GM10248 (cell line): Measurements from ENCODE around the gene FKBP1A.

Experiments used
- CTCF ChIA-PET: fragments of 300-600 bp; sonication (Branson Sonifier 250); formaldehyde crosslinking; extraction: SDS; loops from one replicate; lab custom pipeline; 2021; ENCODE audit warnings: antibody characterized with exemption; lab: Yijun Ruan, JAX
- POLR2A ChIA-PET: fragments of 350-650 bp; sonication (Branson Sonifier 250); formaldehyde crosslinking; extraction: SDS; loops from one replicate; lab custom pipeline; 2020; ENCODE audit warnings: antibody characterized with exemption; lab: Yijun Ruan, JAX
- DNase-seq: peaks from one replicate; pipeline ENCODE4 v3.0.0; 2012; ENCODE audit errors: extremely low spot score
- CTCF ChIP-seq: IDR thresholded peaks from 2 replicates; pipeline ENCODE4 v1.5.1; 2012; ENCODE audit warnings: mild to moderate bottlenecking, low read depth; ENCODE audit errors: extremely low read depth, missing control alignments, control extremely low read depth

The FKBP1A gene

DNA sequence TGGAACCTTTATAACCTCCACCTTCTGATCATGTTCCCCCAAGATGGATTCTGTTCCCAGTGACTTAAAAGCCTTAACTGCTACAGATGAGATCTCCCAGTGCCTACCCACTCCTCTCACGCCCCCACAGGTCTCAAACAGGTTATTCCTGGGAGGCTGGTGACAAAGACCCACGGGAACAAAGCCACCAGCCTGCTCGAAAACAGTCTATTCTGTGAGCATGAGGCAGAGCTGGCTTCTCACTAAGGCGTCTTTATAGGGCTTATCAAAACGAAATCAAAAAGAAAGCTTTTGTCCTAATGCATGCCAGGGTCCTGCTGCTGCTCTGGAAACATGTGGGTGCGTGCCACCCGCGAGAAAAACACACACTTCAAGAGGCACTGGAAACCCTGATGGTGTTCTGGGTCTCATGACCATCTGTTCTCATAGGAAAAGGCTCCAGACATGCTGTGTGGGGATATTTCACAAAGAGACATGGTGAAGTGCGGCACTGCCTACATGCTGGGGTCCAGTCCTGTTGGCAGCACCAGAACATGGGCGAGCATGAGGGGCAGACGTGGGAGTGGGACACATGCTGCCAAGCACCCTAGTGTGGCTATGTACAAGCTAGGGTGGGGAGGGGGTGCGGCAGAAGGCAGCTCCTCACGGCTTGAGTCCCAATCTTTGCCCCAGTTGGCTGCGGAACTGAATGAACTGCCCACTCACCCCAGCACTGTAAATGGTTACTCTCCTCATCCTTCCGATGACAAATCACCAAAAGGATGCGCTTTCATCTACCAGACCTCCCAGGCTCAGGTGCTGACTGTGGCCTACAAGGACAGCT is 2.1 kb downstream of the FKBP1A start:
- ChIA-PET CTCF (interaction anchor here (1.0 to 2.7 kb wide), 4 partner anchors 10 to 386 kb away, joined by 3 to 25 read pairs (median 4); no protein-coding TSS in a partner anchor), POLR2A (interaction anchor here (0.6 to 3.0 kb wide), 3 partner anchors 11 to 258 kb away, joined by 3 to 15 read pairs (median 4); no protein-coding TSS in a partner anchor)
- no peak for TF ChIP-seq CTCF

GRCh38 chr20:1389703-1390580 is 2.9 kb downstream of the FKBP1A start:
- POLR2A ChIA-PET = interaction anchor here (3.0 kb wide), 1 partner anchor 13 kb away, joined by 15 read pairs; no protein-coding TSS in a partner anchor
- TF ChIP-seq CTCF = no peak
- no peak for DNase-seq
- CTCF ChIA-PET = interaction anchor here (1.0 to 2.7 kb wide), 3 partner anchors 9 to 75 kb away, joined by 3 to 25 read pairs (median 3); no protein-coding TSS in a partner anchor

More for the DNA sequence above, 2.1 kb downstream of the FKBP1A start:
- no peak for DNase-seq

DNA sequence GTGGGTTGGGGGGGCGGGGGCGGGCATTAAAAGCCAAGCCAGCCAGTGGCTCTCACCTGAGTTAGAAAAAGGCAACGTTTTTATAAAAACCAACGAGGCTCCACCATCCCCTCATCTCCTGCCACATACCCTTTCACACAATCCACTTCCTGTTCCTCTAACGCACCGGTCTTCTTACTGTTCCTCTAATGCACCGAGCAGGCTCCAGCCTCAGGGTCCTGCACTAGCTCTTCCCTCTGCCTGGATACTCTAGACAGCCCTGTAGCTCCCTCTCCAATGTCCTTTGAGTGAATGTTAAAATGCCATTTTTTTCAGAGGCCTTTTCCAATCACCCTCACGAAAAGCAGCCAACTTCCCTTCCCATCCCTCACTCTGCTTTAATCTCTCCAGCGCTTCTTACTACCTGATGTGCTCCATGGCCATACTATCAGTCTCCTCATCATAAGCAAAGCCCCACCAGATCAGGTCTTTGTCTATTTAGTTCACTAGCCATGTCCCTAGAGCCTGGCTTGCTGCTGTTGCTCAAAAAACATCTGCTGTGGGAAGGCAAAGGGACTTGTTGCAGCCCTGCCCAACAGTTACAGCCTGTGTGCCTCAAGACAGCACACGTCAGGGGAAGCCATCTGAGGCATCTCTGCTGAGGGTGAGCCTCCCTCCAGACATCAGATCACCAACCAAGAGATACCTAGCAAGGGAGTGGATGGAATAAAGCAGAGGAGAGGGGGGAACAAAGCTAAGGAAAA is 3.9 kb downstream of the FKBP1A start:
- no peak for TF ChIP-seq CTCF
- POLR2A ChIA-PET = no interaction called here
- CTCF ChIA-PET = interaction anchor here (0.7 to 1.1 kb wide), 4 partner anchors 9 to 48 kb away, joined by 3 to 4 read pairs (median 4); no protein-coding TSS in a partner anchor
- DNase-seq = no peak

GRCh38 chr20:1388253-1388652 is 4.6 kb downstream of the FKBP1A start:
- ChIA-PET POLR2A (no interaction called here), CTCF (interaction anchor here (0.7 to 1.1 kb wide), 4 partner anchors 8 to 51 kb away, joined by 3 to 4 read pairs (median 4); no protein-coding TSS in a partner anchor)
- TF ChIP-seq CTCF = no peak

DNA sequence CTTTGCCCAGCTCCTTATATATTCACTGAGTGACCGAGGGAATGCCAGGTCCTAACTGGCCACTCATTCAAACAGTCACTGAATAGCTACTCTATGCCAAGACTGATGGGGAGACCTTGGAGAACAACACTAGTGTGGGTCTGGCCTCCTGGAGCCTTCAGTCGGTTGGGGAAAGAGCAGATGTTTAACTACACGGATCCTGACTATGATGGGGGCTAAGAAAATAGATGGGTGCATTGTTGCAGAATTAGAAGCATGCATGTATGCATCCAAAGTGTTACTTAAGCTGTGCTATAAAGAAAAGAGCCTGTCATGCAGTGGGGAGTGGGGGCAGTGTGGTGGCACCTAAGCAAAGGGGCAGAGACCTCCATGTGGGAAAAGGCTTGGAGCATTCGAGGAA is 6.5 kb downstream of the FKBP1A start:
- TF ChIP-seq CTCF = no peak
- POLR2A ChIA-PET = no interaction called here
- CTCF ChIA-PET = interaction anchor here (1.3 to 2.9 kb wide), 3 partner anchors 10 to 81 kb away, joined by 4 to 8 read pairs (median 5); no protein-coding TSS in a partner anchor

More at GRCh38 chr20:1388253-1388652, 4.6 kb downstream of the FKBP1A start:
- no peak for DNase-seq

More for the DNA sequence above, 6.5 kb downstream of the FKBP1A start:
- no peak for DNase-seq
